ENCODE measurements around the gene ABCC8. TPM values are rescaled to one million over a fixed set of nuclear protein-coding genes. Genes with fewer than 3 reads are reported as not detected.

The ABCC8 gene
- total and polyA plus RNA-seq, 2 experiments from 2014 or later: 2.0 to 3.4 TPM

DNA sequence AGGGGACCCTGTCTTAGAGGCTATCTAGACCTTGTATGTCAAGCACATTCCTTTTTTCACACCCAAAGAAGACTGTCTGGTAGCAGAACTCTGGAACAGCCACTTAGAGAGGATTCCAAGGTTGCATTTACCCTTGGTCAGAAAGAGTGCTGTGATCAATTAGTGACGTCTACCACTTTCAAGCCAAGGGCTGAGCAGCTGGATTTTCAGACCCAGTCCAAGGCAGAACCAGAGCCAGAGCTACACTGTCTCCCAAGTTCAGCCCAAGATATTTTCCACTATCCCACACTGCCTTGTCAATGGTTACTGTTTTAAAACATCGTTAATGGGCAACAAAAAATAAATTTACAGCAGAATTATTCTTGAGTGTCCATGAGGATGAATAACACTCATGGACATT lies 24.0 kb downstream of the ABCC8 start:
- Mint-ChIP-seq H3K27me3 (ENCODE audit: insufficient read depth, low read depth, poor library complexity) (peaks cover 2% of the 10 kb centered on the region), H3K27ac (no peak overlapping the region), H3K9me3 (peaks cover 11% of the 10 kb centered on the region; the same call in 2 of the 3 replicates), H3K4me3 (no peak overlapping the region), H3K4me1 (peaks cover 14% of the 10 kb centered on the region), H3K36me3 (ENCODE audit: low read depth) (peaks cover 7% of the 10 kb centered on the region; the same call in 2 of the 3 replicates)
- Histone ChIP-seq H3K27me3 (ENCODE audit: insufficient read depth) (no peaks in the 10 kb centered on the region), H3F3A (replicated peaks; ENCODE audit: low read depth) (no peaks in the 10 kb centered on the region), H3K9me2 (ENCODE audit: insufficient read depth) (no peaks in the 10 kb centered on the region), H4K20me1 (replicated peaks; ENCODE audit: insufficient read depth) (0 out of 2 replicates have a peak, but pooled peaks cover 3% of the 10 kb centered on the region), H2AFZ (no peak overlapping the region), H3K4me3 (no peak overlapping the region), H3K36me3 (ENCODE audit: insufficient read depth) (no peaks in the 10 kb centered on the region), H3K27ac (ENCODE audit: low read depth) (no peak overlapping the region), H3K79me2 (replicated peaks; ENCODE audit: insufficient read depth) (no peaks in the 10 kb centered on the region), H3K4me1 (ENCODE audit: insufficient read depth) (peaks cover 5% of the 10 kb centered on the region; the same call in 1 of the 2 replicates), H3K4me2 (no peak overlapping the region)
- TF ChIP-seq JUNB (IDR thresholded peaks at IDR 0.05; ENCODE audit: unreplicated experiment) (no peak), EZH2 (IDR thresholded peaks at IDR 0.05; ENCODE audit: low read depth, unreplicated experiment) (no peak), STAT1 (IDR thresholded peaks at IDR 0.05; ENCODE audit: unreplicated experiment) (no peak), EZH2phosphoT487 (IDR thresholded peaks at IDR 0.05; ENCODE audit: unreplicated experiment) (no peak), NANOG (IDR thresholded peaks at IDR 0.05; ENCODE audit: borderline replicate concordance) (no peak), ZNF114 (CRISPR knock-in tag; IDR thresholded peaks at IDR 0.05) (no peak), CREB1 (CRISPR knock-in tag; IDR thresholded peaks at IDR 0.05; ENCODE audit: low read depth) (no peak), ZNF331 (CRISPR knock-in tag; IDR thresholded peaks at IDR 0.05; ENCODE audit: low read depth) (no peak)
- TF ChIP-seq, protein P1, sequence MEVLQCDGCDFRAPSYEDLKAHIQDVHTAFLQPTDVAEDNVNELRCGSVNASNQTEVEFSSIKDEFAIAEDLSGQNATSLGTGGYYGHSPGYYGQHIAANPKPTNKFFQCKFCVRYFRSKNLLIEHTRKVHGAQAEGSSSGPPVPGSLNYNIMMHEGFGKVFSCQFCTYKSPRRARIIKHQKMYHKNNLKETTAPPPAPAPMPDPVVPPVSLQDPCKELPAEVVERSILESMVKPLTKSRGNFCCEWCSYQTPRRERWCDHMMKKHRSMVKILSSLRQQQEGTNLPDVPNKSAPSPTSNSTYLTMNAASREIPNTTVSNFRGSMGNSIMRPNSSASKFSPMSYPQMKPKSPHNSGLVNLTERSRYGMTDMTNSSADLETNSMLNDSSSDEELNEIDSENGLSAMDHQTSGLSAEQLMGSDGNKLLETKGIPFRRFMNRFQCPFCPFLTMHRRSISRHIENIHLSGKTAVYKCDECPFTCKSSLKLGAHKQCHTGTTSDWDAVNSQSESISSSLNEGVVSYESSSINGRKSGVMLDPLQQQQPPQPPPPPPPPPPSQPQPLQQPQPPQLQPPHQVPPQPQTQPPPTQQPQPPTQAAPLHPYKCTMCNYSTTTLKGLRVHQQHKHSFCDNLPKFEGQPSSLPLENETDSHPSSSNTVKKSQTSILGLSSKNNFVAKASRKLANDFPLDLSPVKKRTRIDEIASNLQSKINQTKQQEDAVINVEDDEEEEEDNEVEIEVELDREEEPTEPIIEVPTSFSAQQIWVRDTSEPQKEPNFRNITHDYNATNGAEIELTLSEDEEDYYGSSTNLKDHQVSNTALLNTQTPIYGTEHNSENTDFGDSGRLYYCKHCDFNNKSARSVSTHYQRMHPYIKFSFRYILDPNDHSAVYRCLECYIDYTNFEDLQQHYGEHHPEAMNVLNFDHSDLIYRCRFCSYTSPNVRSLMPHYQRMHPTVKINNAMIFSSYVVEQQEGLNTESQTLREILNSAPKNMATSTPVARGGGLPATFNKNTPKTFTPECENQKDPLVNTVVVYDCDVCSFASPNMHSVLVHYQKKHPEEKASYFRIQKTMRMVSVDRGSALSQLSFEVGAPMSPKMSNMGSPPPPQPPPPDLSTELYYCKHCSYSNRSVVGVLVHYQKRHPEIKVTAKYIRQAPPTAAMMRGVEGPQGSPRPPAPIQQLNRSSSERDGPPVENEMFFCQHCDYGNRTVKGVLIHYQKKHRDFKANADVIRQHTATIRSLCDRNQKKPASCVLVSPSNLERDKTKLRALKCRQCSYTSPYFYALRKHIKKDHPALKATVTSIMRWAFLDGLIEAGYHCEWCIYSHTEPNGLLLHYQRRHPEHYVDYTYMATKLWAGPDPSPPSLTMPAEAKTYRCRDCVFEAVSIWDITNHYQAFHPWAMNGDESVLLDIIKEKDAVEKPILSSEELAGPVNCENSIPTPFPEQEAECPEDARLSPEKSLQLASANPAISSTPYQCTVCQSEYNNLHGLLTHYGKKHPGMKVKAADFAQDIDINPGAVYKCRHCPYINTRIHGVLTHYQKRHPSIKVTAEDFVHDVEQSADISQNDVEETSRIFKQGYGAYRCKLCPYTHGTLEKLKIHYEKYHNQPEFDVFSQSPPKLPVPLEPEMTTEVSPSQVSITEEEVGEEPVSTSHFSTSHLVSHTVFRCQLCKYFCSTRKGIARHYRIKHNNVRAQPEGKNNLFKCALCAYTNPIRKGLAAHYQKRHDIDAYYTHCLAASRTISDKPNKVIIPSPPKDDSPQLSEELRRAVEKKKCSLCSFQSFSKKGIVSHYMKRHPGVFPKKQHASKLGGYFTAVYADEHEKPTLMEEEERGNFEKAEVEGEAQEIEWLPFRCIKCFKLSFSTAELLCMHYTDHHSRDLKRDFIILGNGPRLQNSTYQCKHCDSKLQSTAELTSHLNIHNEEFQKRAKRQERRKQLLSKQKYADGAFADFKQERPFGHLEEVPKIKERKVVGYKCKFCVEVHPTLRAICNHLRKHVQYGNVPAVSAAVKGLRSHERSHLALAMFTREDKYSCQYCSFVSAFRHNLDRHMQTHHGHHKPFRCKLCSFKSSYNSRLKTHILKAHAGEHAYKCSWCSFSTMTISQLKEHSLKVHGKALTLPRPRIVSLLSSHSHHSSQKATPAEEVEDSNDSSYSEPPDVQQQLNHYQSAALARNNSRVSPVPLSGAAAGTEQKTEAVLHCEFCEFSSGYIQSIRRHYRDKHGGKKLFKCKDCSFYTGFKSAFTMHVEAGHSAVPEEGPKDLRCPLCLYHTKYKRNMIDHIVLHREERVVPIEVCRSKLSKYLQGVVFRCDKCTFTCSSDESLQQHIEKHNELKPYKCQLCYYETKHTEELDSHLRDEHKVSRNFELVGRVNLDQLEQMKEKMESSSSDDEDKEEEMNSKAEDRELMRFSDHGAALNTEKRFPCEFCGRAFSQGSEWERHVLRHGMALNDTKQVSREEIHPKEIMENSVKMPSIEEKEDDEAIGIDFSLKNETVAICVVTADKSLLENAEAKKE (CRISPR knock-in tag; IDR thresholded peaks at IDR 0.05): no peak
- ATAC-seq (no peak), DNase-seq (ENCODE audit: low spot score) (no peak)
